ENCODE data around the gene DYRK3. TPM values are rescaled to one million over a fixed set of nuclear protein-coding genes. Genes with fewer than 3 reads are reported as not detected.

The DYRK3 gene
- total and polyA plus RNA-seq, 2 experiments from 2014 or later, result 8.4 to 21.2 TPM

DNA sequence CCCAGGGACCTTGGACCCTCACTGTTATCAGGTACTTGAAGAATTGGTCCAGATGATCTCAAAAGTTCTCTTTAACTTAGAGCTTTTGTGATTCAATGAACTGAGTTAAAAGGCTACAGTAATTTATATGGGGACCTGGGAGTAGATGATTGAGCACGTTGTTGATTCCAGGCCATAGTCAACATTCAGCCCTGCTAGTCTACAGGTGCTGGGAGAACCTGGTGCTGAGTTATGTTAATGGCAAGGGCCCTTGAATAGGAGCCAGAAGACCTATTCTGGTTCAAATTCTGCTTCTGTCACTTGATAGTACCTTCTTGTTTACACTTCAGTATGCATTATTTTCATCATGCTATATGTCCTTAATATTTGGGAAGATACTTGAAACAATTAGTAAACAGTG, 11.2 kb downstream of the DYRK3 start:
- no peak overlapping the region for H3K27ac ChIP-seq
- no peaks in the 10 kb centered on the region for H3K9me3 ChIP-seq (ENCODE audit: low read depth)
- no peaks in the 10 kb centered on the region for H3K4me1 ChIP-seq (ENCODE audit: low read depth)
- H3K36me3 ChIP-seq, result peaks cover 14% of the 10 kb centered on the region
- TF ChIP-seq, protein P1, sequence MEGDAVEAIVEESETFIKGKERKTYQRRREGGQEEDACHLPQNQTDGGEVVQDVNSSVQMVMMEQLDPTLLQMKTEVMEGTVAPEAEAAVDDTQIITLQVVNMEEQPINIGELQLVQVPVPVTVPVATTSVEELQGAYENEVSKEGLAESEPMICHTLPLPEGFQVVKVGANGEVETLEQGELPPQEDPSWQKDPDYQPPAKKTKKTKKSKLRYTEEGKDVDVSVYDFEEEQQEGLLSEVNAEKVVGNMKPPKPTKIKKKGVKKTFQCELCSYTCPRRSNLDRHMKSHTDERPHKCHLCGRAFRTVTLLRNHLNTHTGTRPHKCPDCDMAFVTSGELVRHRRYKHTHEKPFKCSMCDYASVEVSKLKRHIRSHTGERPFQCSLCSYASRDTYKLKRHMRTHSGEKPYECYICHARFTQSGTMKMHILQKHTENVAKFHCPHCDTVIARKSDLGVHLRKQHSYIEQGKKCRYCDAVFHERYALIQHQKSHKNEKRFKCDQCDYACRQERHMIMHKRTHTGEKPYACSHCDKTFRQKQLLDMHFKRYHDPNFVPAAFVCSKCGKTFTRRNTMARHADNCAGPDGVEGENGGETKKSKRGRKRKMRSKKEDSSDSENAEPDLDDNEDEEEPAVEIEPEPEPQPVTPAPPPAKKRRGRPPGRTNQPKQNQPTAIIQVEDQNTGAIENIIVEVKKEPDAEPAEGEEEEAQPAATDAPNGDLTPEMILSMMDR (IDR thresholded peaks at IDR 0.05; ENCODE audit: low read depth, low read length), result no peak
- no peak for DNase-seq (ENCODE audit: low read depth in 1 of 2, low spot score in 1 of 2)
- no peak overlapping the region for H3K4me3 ChIP-seq
- H3K27me3 ChIP-seq, result no peaks in the 10 kb centered on the region

DNA sequence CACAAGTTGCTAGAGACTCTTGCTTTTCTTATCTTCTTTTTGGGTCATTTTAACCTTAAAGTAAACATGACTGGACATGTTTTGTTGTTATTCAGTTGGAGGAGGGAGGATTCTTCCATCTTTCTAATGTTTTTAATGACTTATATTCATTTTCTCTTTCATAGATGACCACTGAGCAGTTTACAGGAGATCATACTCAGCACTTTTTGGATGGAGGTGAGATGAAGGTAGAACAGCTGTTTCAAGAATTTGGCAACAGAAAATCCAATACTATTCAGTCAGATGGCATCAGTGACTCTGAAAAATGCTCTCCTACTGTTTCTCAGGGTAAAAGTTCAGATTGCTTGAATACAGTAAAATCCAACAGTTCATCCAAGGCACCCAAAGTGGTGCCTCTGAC, 11.9 kb downstream of the DYRK3 start:
- DNase-seq (ENCODE audit: low read depth in 1 of 2, low spot score in 1 of 2), result no peak
- TF ChIP-seq, protein P1 (IDR thresholded peaks at IDR 0.05; ENCODE audit: low read depth, low read length), result no peak
- Histone ChIP-seq H3K27me3 (no peaks in the 10 kb centered on the region), H3K9me3 (ENCODE audit: low read depth) (no peaks in the 10 kb centered on the region), H3K36me3 (peaks cover 14% of the 10 kb centered on the region), H3K27ac (no peak overlapping the region), H3K4me3 (no peak overlapping the region), H3K4me1 (ENCODE audit: low read depth) (no peaks in the 10 kb centered on the region)

DNA sequence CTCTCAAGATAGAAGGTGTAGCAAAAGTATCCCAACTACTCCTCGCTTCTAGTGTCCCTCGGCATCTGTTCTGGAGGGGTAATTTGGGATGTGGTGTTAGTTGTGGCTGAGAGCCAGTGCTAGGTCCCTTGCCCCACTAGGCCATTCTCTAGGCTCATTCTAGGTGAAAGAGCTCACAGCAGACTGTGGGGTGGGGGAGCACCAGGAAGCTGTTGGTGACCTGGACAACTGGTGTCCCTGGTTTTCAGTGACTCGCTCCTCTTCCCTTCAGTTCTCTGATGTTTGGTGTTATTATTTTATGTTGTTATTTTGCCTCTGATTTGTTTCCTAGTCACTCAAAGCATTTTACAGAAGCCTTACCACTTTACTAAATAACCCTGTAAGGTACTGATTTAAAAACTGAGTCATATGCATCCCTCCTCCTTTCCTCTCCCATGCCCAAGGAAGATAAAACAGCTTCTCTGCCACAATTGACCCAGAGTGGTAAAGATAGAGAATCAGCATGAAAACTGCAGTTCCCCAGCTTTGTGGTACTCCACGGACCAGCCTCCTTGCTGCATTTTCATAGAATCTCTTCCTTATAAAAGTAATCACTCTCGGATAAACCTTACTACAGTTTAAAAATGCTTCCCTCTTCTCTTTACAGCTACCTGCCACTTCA, 14.1 kb downstream of the DYRK3 start:
- no peak for DNase-seq (ENCODE audit: low read depth in 1 of 2, low spot score in 1 of 2)
- H3K36me3 ChIP-seq, result peaks cover 14% of the 10 kb centered on the region
- H3K4me1 ChIP-seq (ENCODE audit: low read depth), result no peaks in the 10 kb centered on the region
- H3K9me3 ChIP-seq (ENCODE audit: low read depth), result no peaks in the 10 kb centered on the region
- TF ChIP-seq, protein P1 (IDR thresholded peaks at IDR 0.05; ENCODE audit: low read depth, low read length), result no peak
- H3K27me3 ChIP-seq, result no peaks in the 10 kb centered on the region
- no peak overlapping the region for H3K4me3 ChIP-seq
- H3K27ac ChIP-seq, result no peak overlapping the region

DNA sequence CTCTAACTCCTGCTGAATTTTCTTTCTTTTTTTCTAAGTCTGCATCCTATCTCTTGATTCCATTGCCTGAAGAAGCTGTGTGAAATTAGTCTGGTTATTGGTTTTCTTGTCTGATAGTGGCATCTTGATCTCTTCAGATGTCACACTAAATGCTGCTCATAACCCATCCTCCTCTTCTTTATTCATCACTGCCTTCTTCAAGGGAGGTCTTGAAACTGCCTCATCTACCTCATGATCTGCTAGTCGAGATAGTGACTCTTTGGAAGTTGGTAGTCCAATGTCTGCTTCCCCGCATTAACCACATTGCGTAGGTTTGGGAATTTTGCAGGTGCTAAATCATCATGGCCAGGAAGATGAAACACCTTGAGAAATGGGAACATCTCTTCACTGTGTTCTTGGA, 15.7 kb downstream of the DYRK3 start:
- no peak overlapping the region for H3K4me3 ChIP-seq
- no peaks in the 10 kb centered on the region for H3K27me3 ChIP-seq
- H3K27ac ChIP-seq, result no peak overlapping the region
- DNase-seq (ENCODE audit: low read depth in 1 of 2, low spot score in 1 of 2), result no peak
- TF ChIP-seq, protein P1 (IDR thresholded peaks at IDR 0.05; ENCODE audit: low read depth, low read length), result no peak
- H3K36me3 ChIP-seq, result peaks cover 14% of the 10 kb centered on the region
- no peaks in the 10 kb centered on the region for H3K4me1 ChIP-seq (ENCODE audit: low read depth)
- no peaks in the 10 kb centered on the region for H3K9me3 ChIP-seq (ENCODE audit: low read depth)

DNA sequence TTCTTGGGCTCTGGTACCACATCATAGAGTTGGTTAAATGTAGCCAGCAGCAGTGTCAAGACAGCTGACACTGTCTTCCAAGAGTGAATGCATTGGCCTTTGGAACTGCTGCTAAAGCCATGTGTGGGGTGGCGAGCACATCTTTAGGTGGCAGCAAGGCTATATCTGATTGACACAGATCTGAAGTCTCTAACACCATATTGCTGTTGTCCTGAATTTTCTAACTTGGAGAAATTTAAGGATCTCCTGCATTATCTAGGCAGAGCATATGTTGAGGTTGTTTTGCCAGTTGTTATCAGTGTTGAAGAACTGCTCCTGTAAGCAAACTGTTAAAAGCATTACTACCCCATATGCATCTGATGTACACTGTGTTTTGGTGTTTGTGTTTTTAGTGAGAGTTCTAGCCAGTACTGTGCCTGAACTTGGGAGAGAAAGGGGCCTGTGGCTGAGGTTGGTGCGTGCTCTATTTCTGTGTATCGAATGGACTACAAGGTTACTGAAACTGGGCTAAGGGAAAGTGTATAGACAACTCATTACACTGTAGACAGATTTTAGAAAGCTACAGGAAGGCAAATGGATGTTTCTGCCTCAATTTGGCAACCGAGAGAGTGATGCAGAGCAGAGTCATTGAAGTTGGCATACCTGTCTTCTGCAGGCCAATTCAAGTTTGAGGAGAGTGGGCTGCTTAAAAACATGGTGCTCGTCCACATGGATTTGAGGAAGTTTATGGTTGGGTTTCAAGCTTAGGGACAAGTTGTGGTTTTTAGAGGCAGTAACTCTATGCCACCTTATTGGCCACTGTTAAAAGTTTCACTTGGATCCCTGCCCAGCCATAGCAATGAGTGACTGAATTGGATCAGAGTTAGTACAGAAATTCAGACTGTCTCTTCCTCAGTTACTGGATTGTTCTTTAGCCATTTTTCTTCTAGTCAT, 16.9 kb downstream of the DYRK3 start:
- no peak for DNase-seq (ENCODE audit: low read depth in 1 of 2, low spot score in 1 of 2)
- Histone ChIP-seq H3K4me3 (no peak overlapping the region), H3K27me3 (no peaks in the 10 kb centered on the region), H3K27ac (no peak overlapping the region), H3K4me1 (ENCODE audit: low read depth) (no peaks in the 10 kb centered on the region), H3K9me3 (ENCODE audit: low read depth) (no peaks in the 10 kb centered on the region), H3K36me3 (peaks cover 14% of the 10 kb centered on the region)
- TF ChIP-seq, protein P1 (IDR thresholded peaks at IDR 0.05; ENCODE audit: low read depth, low read length), result no peak

All from cardiac muscle cell (in vitro differentiated cells and primary cell).